ENCODE measurements around the gene KIF21B.
A peak's percentile ranks its signal among the peaks of the same experiment; 100 is the strongest.

Gene KIF21B

GRCh38 chr1:201028461-201028889 is 5.0 kb upstream of the KIF21B start:
- Mint-ChIP-seq H3K27me3 (no peaks in the 10 kb centered on the region), H3K9me3 (no peaks in the 10 kb centered on the region), H3K4me1 (ENCODE audit: low read depth) (peaks cover 39% of the 10 kb centered on the region), H3K27ac (no peak overlapping the region), H3K36me3 (ENCODE audit: low read depth) (no peaks in the 10 kb centered on the region), H3K4me3 (no peak overlapping the region)

- Mint-ChIP-seq H3K36me3 (ENCODE audit: low read depth) (no peaks in the 10 kb centered on the region), H3K27me3 (no peaks in the 10 kb centered on the region), H3K4me1 (ENCODE audit: low read depth) (peaks cover 49% of the 10 kb centered on the region)
These were observed 3.3 kb upstream of the KIF21B start for GRCh38 chr1:201026836-201027235.

GRCh38 chr1:201026234-201026633 is 2.7 kb upstream of the KIF21B start:
- Mint-ChIP-seq H3K27me3 (no peaks in the 10 kb centered on the region), H3K9me3 (no peaks in the 10 kb centered on the region), H3K4me3 (no peak overlapping the region), H3K27ac (peak overlapping the region; percentile 77), H3K36me3 (ENCODE audit: low read depth) (no peaks in the 10 kb centered on the region), H3K4me1 (ENCODE audit: low read depth) (peaks cover 56% of the 10 kb centered on the region)

More at GRCh38 chr1:201026836-201027235, 3.3 kb upstream of the KIF21B start:
- Mint-ChIP-seq H3K9me3 (no peaks in the 10 kb centered on the region), H3K27ac (no peak overlapping the region), H3K4me3 (no peak overlapping the region)

GRCh38 chr1:201025571-201026002 is 2.1 kb upstream of the KIF21B start:
- Mint-ChIP-seq H3K36me3 (ENCODE audit: low read depth) (no peaks in the 10 kb centered on the region), H3K4me1 (ENCODE audit: low read depth) (peaks cover 62% of the 10 kb centered on the region), H3K27ac (peak overlapping the region; percentile 77)

GRCh38 chr1:201024625-201024998 is 1.1 kb upstream of the KIF21B start:
- Mint-ChIP-seq H3K36me3 (ENCODE audit: low read depth) (no peaks in the 10 kb centered on the region), H3K27me3 (no peaks in the 10 kb centered on the region), H3K4me3 (no peak overlapping the region), H3K9me3 (no peaks in the 10 kb centered on the region), H3K4me1 (ENCODE audit: low read depth) (peaks cover 72% of the 10 kb centered on the region), H3K27ac (no peak overlapping the region)

More at GRCh38 chr1:201025571-201026002, 2.1 kb upstream of the KIF21B start:
- Mint-ChIP-seq H3K9me3 (no peaks in the 10 kb centered on the region), H3K4me3 (no peak overlapping the region), H3K27me3 (no peaks in the 10 kb centered on the region)

GRCh38 chr1:201023920-201024624 is 558 bp upstream of the KIF21B start:
- H3K4me3 Mint-ChIP-seq = no peak overlapping the region
- H3K27ac Mint-ChIP-seq = no peak overlapping the region
- H3K9me3 Mint-ChIP-seq = no peaks in the 10 kb centered on the region
- peaks cover 77% of the 10 kb centered on the region for H3K4me1 Mint-ChIP-seq (ENCODE audit: low read depth)
- H3K27me3 Mint-ChIP-seq = no peaks in the 10 kb centered on the region
- peaks cover 3% of the 10 kb centered on the region for H3K36me3 Mint-ChIP-seq (ENCODE audit: low read depth)

GRCh38 chr1:201022820-201023516 is 546 bp downstream of the KIF21B start:
- Mint-ChIP-seq H3K9me3 (no peaks in the 10 kb centered on the region), H3K4me3 (peak overlapping the region; percentile 88), H3K27ac (peak overlapping the region; percentile 96)

GRCh38 chr1:201022493-201022819 is 1.1 kb downstream of the KIF21B start:
- Mint-ChIP-seq H3K27ac (peak overlapping the region; percentile 96), H3K9me3 (no peaks in the 10 kb centered on the region), H3K4me1 (ENCODE audit: low read depth) (peaks cover 90% of the 10 kb centered on the region), H3K4me3 (peak overlapping the region; percentile 88), H3K36me3 (ENCODE audit: low read depth) (peaks cover 12% of the 10 kb centered on the region), H3K27me3 (no peaks in the 10 kb centered on the region)

More at GRCh38 chr1:201022820-201023516, 546 bp downstream of the KIF21B start:
- Mint-ChIP-seq H3K27me3 (no peaks in the 10 kb centered on the region), H3K4me1 (ENCODE audit: low read depth) (peaks cover 87% of the 10 kb centered on the region), H3K36me3 (ENCODE audit: low read depth) (peaks cover 12% of the 10 kb centered on the region)

- Mint-ChIP-seq H3K27me3 (no peaks in the 10 kb centered on the region), H3K27ac (peak overlapping the region; percentile 96), H3K4me3 (peak overlapping the region; percentile 88), H3K9me3 (no peaks in the 10 kb centered on the region), H3K36me3 (ENCODE audit: low read depth) (peaks cover 12% of the 10 kb centered on the region), H3K4me1 (ENCODE audit: low read depth) (peaks cover 91% of the 10 kb centered on the region)
These were observed 1.7 kb downstream of the KIF21B start for GRCh38 chr1:201021630-201022492.

GRCh38 chr1:201020721-201021629 is 2.5 kb downstream of the KIF21B start:
- H3K36me3 Mint-ChIP-seq (ENCODE audit: low read depth) = peaks cover 12% of the 10 kb centered on the region
- peaks cover 91% of the 10 kb centered on the region for H3K4me1 Mint-ChIP-seq (ENCODE audit: low read depth)
- H3K27ac Mint-ChIP-seq = peak overlapping the region; percentile 96
- H3K4me3 Mint-ChIP-seq = peak overlapping the region; percentile 88
- no peaks in the 10 kb centered on the region for H3K27me3 Mint-ChIP-seq
- H3K9me3 Mint-ChIP-seq = no peaks in the 10 kb centered on the region

- H3K9me3 Mint-ChIP-seq = no peaks in the 10 kb centered on the region
- H3K27me3 Mint-ChIP-seq = no peaks in the 10 kb centered on the region
- H3K27ac Mint-ChIP-seq = peak overlapping the region; percentile 96
- H3K4me1 Mint-ChIP-seq (ENCODE audit: low read depth) = peaks cover 91% of the 10 kb centered on the region
- peaks cover 12% of the 10 kb centered on the region for H3K36me3 Mint-ChIP-seq (ENCODE audit: low read depth)
- peak overlapping the region; percentile 88 for H3K4me3 Mint-ChIP-seq
These were observed 3.4 kb downstream of the KIF21B start for GRCh38 chr1:201020040-201020591.

- no peaks in the 10 kb centered on the region for H3K27me3 Mint-ChIP-seq
- H3K4me1 Mint-ChIP-seq (ENCODE audit: low read depth) = peaks cover 91% of the 10 kb centered on the region
- peak overlapping the region; percentile 88 for H3K4me3 Mint-ChIP-seq
- H3K36me3 Mint-ChIP-seq (ENCODE audit: low read depth) = peaks cover 12% of the 10 kb centered on the region
- no peaks in the 10 kb centered on the region for H3K9me3 Mint-ChIP-seq
- H3K27ac Mint-ChIP-seq = peak overlapping the region; percentile 96
These were observed 4.1 kb downstream of the KIF21B start for GRCh38 chr1:201019321-201019977.

- peaks cover 96% of the 10 kb centered on the region for H3K4me1 Mint-ChIP-seq (ENCODE audit: low read depth)
- H3K27ac Mint-ChIP-seq = peak overlapping the region; percentile 96
- H3K4me3 Mint-ChIP-seq = peak overlapping the region; percentile 35
- H3K27me3 Mint-ChIP-seq = no peaks in the 10 kb centered on the region
- no peaks in the 10 kb centered on the region for H3K9me3 Mint-ChIP-seq
- peaks cover 12% of the 10 kb centered on the region for H3K36me3 Mint-ChIP-seq (ENCODE audit: low read depth)
These were observed 5.7 kb downstream of the KIF21B start for GRCh38 chr1:201017828-201018163.
